ENCODE results near the gene GGT5.
"Not testable (repeated sequence)": the region's sequence is repeated elsewhere in the genome, so short reads cannot be mapped to it uniquely, and the experiment has no call there.

Gene GGT5

DNA sequence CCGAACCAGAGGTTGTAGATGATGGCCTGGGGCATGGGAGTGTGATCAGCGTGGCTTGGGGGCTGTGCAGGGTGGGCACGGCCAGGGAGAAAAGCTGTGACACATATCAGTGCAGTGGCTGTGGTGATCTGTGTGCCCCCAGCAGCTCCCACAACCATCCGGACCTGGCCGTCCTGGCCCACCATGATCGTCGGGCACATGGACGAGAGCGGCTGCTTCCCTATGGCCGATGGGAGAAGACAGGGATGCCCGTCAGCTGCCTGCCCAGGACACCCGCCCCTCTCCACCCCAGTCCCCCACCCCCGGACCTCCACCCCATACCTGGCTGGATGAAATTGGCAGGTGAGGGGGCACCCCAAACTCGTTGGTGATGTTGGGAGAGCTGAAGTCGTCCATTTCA lies 3.7 kb upstream of the GGT5 start:
- not testable (repeated sequence) for FAIRE-seq

GRCh38 chr22:24247564-24248344 lies 2.9 kb upstream of the GGT5 start:
- no peak for TF ChIP-seq PAX5 (IDR thresholded peaks at IDR 0.05; ENCODE audit: insufficient read depth, low read length, severe bottlenecking)
- DNase-seq (ENCODE audit: insufficient read length, low spot score) (peak; percentile 90), FAIRE-seq (no peak)

More for the DNA sequence above, 3.7 kb upstream of the GGT5 start:
- DNase-seq (ENCODE audit: insufficient read length, low spot score): not testable (repeated sequence)

- FAIRE-seq: no peak
- no peak for DNase-seq (ENCODE audit: insufficient read length, low spot score)
- no peak for TF ChIP-seq POU2F2 (IDR thresholded peaks at IDR 0.05; ENCODE audit: low read depth, low read length)
- TF ChIP-seq POLR2A (IDR thresholded peaks at IDR 0.05; ENCODE audit: low read depth, low read length): no peak
- TF ChIP-seq SPI1 (IDR thresholded peaks at IDR 0.05; ENCODE audit: low read depth, low read length): no peak
- TF ChIP-seq TAF1 (IDR thresholded peaks at IDR 0.05; ENCODE audit: low read depth, low read length): no peak
- TF ChIP-seq PAX5 (IDR thresholded peaks at IDR 0.05; ENCODE audit: insufficient read depth, low read length, severe bottlenecking): no peak
- no peak for TF ChIP-seq POLR2AphosphoS5 (IDR thresholded peaks at IDR 0.05; ENCODE audit: low read depth, low read length)
These were observed 2.2 kb upstream of the GGT5 start for GRCh38 chr22:24247011-24247507.

GRCh38 chr22:24245584-24246561 lies 991 bp upstream of the GGT5 start:
- not testable (repeated sequence) for DNase-seq (ENCODE audit: insufficient read length, low spot score); FAIRE-seq

DNA sequence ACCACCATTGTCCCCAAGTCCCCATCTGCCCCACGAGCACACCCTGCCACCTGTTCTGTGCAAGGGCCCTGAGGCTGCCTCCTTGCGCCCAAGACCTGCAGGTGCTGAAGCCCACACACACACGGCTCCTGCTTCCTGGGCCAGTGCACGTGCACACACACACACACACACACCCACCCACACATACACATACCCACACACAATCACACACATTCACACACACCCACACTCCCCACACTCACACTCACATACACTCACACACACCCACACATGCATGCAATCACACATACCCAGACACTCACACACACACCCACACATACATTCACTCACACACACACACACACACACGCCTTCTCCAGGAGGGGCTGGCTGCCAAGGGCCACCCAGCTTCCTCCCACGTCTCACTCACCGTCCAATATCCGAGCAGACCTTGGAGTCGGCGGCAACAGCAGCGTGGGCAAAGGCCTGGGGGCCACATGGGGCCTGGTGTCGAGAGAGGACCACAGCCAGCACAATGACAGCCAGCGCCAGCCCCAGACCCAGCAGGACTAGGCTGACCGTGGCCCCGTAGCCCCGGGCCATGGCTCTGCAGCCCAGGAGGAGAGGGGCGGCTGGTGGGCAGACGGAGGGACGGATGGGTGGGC lies 616 bp downstream of the GGT5 start:
- TF ChIP-seq PAX5 (IDR thresholded peaks at IDR 0.05; ENCODE audit: insufficient read depth, low read length, severe bottlenecking) (no peak), SPI1 (IDR thresholded peaks at IDR 0.05; ENCODE audit: low read depth, low read length) (no peak), POLR2A (IDR thresholded peaks at IDR 0.05; ENCODE audit: low read depth, low read length) (no peak), TAF1 (IDR thresholded peaks at IDR 0.05; ENCODE audit: low read depth, low read length) (no peak), POU2F2 (IDR thresholded peaks at IDR 0.05; ENCODE audit: low read depth, low read length) (no peak), POLR2AphosphoS5 (IDR thresholded peaks at IDR 0.05; ENCODE audit: low read depth, low read length) (no peak)
- FAIRE-seq (peak; percentile 74), DNase-seq (ENCODE audit: insufficient read length, low spot score) (no peak)

GRCh38 chr22:24243417-24243816 lies 1.5 kb downstream of the GGT5 start:
- not testable (repeated sequence) for FAIRE-seq; DNase-seq (ENCODE audit: insufficient read length, low spot score)

GRCh38 chr22:24240985-24241692 lies 3.7 kb downstream of the GGT5 start:
- FAIRE-seq; DNase-seq (ENCODE audit: insufficient read length, low spot score): not testable (repeated sequence)

DNA sequence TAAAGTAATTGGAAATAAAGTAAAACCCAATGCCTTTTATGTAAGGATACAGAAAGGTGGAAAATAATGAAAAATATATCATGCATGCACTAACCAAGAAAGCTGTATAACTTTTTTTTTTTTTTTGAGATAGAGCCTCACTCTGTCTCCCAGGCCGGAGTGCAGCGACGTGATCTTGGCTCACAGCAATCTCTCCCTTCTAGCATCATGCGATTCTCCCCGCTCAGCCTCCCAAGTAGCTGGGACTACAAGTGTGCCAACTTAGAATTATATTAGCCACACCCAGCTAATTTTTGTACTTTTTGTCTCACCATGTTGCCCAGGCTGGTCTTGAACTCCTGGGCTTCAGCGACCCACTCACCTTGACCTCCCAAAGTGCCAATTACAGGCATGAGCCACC lies 4.5 kb downstream of the GGT5 start:
- DNase-seq (ENCODE audit: insufficient read length, low spot score): no peak
- FAIRE-seq: no peak
- TF ChIP-seq PAX5 (IDR thresholded peaks at IDR 0.05; ENCODE audit: insufficient read depth, low read length, severe bottlenecking) (no peak), SPI1 (IDR thresholded peaks at IDR 0.05; ENCODE audit: low read depth, low read length) (no peak), POLR2A (IDR thresholded peaks at IDR 0.05; ENCODE audit: low read depth, low read length) (no peak), POU2F2 (IDR thresholded peaks at IDR 0.05; ENCODE audit: low read depth, low read length) (no peak), TAF1 (IDR thresholded peaks at IDR 0.05; ENCODE audit: low read depth, low read length) (no peak)

DNA sequence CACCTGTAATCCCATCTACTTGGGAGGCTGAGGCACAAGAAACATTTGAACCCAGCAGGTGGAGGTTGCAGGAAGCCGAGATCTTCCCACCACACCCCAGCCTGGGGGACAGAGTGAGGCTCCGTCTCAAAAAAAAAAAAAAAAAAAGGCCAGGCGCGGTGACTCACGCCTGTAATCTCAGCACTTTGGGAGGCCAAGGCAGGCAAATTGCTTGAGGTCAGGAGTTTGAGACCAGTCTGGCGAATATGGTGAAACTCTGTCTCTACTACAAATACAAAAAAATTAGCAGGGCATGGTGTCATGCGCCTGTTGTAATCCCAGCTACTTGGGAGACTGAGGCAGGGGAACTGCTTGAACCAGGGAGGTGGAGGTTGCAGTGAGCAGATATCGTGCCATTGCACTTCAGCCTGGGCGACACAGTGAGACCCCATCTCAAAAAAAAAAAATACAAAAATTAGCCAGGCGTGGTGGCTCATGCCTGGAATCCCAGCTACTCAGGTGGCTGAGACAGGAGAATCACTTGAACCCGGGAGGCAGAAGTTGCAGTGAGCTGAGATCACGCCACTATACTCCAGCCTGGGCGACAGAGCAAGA lies 6.7 kb downstream of the GGT5 start:
- DNase-seq (ENCODE audit: insufficient read length, low spot score); FAIRE-seq: not testable (repeated sequence)

GRCh38 chr22:24236656-24237055 lies 8.2 kb downstream of the GGT5 start:
- TF ChIP-seq PAX5 (IDR thresholded peaks at IDR 0.05; ENCODE audit: insufficient read depth, low read length, severe bottlenecking): no peak
- no peak for TF ChIP-seq POLR2A (IDR thresholded peaks at IDR 0.05; ENCODE audit: low read depth, low read length)
- TF ChIP-seq POLR2AphosphoS5 (IDR thresholded peaks at IDR 0.05; ENCODE audit: low read depth, low read length): no peak
- no peak for TF ChIP-seq SPI1 (IDR thresholded peaks at IDR 0.05; ENCODE audit: low read depth, low read length)
- TF ChIP-seq POU2F2 (IDR thresholded peaks at IDR 0.05; ENCODE audit: low read depth, low read length): no peak
- no peak for TF ChIP-seq TAF1 (IDR thresholded peaks at IDR 0.05; ENCODE audit: low read depth, low read length)
- FAIRE-seq (no peak), DNase-seq (ENCODE audit: insufficient read length, low spot score) (no peak)

Measured in GM12891 (cell line).